Measurements from ENCODE around the gene SEC14L2.
"Not testable (repeated sequence)": the region's sequence is repeated elsewhere in the genome, so short reads cannot be mapped to it uniquely, and the experiment has no call there.

SEC14L2 gene

DNA sequence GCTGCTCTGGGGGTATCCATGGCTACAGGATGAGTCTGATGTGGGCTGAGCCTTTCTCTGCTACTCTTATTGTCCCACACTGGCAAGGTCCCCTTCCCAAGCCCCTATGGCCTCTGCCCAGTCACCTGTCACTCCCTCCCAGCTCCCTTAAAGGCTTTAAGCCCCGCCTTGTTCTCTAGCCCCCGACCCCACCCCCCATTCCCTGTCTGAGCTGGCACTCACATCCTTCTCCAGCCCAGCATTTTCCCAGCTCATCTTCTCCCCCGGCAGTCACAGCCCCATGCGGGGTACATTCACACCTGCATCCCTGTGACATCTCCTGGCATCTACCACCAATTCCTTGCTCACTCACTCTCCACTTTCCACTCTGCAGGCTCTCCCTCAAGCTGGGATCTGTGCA, 33.1 kb downstream of the SEC14L2 start:
- no peak for DNase-seq

DNA sequence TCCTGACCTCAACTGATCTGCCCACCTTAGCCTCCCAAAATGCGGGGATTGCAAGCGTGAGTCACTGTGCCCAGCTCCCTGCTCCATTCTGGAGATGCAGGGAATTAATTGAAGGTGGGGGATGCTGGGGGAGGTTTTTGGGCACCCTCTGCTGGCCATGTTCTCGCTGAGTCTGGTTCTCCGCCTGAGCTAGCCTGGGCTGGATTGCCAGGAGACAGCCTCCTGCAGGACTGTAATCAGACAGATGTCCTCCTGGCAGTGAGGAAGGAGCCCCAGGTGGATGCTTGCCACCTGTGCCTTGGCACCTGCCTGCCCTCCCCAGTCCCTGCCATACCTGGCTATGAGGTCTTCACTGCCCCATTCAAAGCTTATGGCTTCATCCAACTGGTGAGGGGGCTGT, 34.1 kb downstream of the SEC14L2 start:
- DNase-seq = no peak

DNA sequence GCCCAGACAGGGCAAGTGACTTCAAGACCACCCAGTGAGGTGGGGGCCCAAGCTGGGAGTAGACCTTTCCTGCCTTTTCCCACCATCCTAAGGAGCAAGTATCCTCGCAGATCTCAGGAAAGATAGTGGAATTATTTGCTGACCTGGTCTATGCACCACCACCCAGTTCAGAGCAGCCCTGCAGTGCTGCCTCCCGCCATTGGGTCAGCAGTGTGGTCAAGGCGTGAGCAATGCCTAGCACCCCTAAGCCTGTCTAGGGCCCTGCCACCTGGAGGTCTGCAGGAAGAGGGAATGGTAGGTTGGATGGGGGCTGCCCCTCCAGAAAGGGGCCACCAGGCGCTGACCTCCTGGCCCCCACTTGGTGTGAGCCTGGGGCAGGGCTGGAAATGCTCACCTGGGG, 35.3 kb downstream of the SEC14L2 start:
- no peak for DNase-seq

- no peak for DNase-seq
Observed at GRCh38 chr22:30432520-30432919, 35.7 kb downstream of the SEC14L2 start.

DNA sequence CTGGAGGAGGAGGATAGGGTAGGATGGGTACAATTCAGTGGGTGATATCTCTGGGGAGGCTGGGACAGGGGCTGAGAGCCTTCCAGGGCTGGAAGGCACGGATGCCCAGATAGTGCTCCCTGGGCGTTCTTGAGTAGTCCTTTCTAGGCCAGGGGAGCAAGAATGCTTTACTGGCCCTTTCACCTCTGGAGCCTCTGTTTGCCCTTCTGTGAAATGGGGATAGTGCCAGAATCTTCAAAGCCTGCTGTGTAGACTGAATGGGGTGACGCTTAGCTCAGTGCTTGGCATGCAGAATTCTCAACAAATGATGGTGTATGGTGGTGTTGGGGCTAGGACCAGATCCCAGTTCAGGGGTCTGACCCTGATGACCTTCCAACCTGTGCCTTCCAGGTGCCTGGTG, 36.4 kb downstream of the SEC14L2 start:
- DNase-seq = no peak

DNA sequence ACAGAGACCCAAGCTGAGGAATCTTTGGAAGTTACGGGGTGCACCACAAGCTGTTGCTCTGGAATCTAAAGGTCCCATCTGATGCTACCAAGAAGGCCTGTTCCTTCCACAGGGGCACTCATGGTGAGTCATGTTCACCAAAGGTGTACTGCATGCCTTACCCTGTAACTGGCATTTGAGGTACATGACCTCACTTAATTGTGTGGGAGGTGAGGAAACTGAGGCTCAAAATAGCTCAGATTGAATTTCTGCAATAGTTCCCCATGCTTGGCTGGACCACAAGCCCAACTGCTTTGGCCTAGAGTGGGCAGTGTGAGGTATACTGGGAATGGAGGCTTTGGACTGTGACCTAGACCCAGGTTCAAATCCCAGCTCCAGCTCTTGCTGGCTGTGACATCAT, 37.0 kb downstream of the SEC14L2 start:
- no peak for DNase-seq

DNA sequence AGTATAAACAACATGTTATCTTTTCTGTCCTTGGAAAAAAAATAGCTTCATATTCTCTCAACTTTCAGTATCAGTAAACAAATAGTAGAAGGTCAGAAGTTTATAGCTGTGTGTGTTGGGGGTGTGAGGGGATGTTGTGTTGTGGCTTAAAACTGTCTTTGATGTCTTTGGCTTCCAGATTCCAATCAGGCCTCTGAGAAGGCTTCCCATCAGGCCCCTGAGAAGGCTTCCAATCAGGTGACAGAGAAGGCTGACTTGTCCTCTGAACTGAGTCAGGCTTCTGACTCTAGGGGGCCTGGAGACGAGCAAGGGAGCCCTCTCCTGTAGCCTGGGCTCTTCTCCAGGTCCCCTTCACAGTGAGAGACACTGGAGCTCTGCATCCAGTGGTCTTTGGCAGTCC, 38.0 kb downstream of the SEC14L2 start:
- DNase-seq = no peak

GRCh38 chr22:30435674-30436126, 38.9 kb downstream of the SEC14L2 start:
- DNase-seq = peak; percentile 77

- DNase-seq = no peak
Observed at GRCh38 chr22:30436196-30436595, 39.4 kb downstream of the SEC14L2 start.

GRCh38 chr22:30438559-30438958, 41.7 kb downstream of the SEC14L2 start:
- no peak for DNase-seq

GRCh38 chr22:30439226-30439625, 42.4 kb downstream of the SEC14L2 start:
- no peak for DNase-seq

GRCh38 chr22:30439836-30440235, 43.0 kb downstream of the SEC14L2 start:
- DNase-seq = no peak

- no peak for DNase-seq
Observed at GRCh38 chr22:30441088-30441487, 44.3 kb downstream of the SEC14L2 start.

- peak; percentile 72 for DNase-seq
Observed at GRCh38 chr22:30444632-30445437, 48.0 kb downstream of the SEC14L2 start.

DNA sequence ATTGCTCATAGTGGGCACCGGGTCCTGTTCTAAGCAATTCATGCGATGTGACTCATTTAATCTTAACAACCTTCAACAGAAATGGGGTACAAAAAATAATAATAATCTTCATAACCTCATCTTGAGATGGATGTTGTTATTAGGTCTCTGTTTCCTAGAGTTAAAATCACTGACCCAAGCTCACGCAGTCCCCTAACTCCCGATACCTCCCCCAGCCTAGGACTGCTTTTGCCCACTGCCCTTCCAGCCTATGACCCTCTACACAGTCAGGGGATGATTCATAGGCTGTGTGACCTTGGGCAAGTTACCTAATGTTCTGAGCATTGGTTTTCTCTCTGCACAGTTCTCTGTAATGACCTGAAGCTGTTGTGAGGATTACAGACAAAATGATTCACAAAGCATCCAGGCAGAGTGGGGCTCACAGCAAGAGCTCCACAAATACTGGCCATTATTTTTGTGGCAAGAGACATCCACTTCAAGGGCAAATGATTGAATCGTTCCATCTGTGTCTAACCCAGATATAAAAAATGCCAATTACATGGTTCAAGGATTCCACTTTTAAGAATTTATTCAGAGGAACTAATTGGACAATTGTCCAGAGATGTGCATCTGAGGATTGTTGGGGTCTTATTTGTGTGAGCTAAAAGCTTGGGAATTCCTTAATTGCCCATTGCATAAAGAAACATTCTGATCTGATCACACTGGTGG, 48.8 kb downstream of the SEC14L2 start:
- DNase-seq = no peak

DNA sequence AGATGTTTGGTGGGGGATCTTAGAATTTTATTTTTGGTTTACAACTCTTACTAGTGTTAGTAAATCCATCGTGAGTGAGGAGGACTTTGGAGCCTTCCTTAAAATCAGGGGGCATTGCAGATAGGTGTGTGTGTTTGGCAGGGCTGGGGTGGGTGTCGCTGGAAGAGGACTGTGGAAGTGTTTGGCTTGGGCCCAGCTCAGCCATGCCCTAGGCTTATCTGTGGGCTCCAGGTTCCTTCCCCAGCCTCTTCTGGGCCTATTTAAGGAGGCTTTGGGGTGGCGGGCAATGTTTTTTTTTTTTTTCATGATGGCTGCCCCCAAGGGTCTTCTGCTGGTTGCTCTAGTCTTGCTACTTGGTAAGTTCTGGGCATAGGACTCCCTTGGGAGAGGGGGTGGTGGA, 50.8 kb downstream of the SEC14L2 start:
- no peak for DNase-seq

GRCh38 chr22:30451488-30451887, 54.7 kb downstream of the SEC14L2 start:
- not testable (repeated sequence) for DNase-seq

DNA sequence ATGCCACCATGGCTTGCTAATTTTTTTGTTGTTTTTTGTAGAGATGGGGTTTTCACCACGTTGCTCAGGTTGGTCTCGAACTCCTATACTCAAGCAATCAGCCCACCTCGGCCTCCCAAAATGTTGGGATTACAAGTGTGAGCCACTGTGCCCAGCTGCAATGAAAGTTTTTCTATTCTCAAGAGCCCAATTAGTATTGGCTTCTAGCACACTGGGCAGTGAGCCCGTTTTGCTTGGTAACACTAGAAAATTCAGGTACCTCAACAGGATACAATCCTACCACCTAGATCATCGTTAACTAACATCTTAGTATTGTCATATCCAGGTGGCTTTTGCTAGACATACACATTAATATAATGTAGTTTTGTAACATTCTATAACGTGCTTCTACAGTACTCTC, 56.0 kb downstream of the SEC14L2 start:
- DNase-seq = no peak

DNA sequence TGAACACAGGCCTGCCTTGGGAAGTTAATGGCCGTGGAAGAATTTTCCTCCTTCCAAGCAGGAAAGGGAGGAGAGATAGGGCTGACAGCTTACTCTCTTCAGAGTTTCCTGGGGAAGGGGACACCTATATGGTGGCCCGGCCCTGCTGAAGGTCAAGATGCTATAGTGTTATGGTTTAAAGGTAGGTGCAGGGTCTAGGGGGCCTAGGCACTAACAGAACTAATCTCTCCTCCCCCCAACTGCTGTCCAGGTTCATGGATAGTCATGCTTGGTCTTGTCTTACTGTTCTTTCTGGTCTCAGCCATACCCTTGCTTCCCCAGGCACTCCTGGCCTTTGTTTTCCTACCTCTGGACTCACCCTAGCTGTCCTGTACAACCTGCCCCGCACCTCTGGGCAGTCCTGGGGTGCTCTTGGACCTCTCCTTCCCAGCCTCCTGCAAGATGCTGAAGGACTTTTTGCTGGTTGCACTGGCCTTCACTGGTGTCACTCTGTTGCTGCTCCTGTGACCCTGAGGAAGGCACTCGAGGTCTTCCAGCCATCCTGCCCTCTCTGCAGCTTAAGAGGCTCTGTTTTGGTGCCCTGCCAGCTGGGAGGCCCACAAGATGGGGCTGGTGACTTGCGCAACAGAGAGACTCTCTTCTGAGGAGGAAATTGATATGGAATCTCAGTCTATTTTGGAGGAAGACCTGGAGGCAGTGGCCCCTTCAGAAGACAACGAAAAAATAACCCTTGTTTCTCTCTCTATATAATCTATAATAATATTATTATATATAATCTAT, 57.1 kb downstream of the SEC14L2 start:
- peak; percentile 62 for DNase-seq

GRCh38 chr22:30455075-30455840, 58.4 kb downstream of the SEC14L2 start:
- peak; percentile 16 for DNase-seq

GRCh38 chr22:30457981-30458380, 61.2 kb downstream of the SEC14L2 start:
- DNase-seq = no peak

DNA sequence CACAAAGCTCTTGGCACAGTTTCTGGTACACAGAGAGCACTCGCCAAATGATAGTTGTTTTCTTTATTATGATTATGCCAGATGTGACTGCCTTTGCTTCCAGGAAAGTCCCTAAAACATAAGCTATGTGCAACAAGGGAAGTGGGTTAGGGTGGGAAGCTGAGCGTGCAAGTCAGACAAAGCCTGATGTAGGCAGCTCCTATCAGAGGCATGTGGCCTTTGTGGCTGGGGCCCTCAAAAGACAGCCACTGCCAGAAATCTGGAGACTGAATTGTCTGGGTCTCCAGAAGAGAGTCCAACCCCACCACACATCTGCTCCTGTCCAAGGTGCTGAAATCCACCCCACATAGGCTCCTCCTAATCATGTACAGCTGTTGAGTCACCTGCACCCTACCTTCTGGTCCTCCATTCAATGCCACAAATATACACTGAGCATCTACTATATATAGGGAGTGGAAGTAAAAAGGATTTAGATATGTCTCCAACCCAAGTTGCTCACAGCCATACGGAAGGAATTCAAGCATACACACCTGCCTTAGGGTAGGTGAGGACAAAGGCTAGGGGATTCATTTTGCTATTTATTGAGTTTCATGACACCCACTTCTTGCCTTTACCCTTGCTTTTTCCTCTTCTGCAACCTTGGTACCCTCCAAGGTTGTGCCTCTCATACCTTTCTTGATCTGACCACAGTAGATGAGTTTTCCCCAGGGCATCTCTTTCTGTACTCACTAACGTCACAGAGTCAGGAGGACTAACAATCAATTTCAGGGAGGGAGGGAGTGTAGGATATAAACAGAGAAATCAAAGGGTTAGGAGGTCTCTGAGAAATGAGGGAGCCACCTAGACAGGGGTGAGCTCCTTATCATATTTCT, 62.6 kb downstream of the SEC14L2 start:
- DNase-seq = no peak
